HG03342 (cell line): Measurements from ENCODE around the gene TRIB2.

Experiments used
- ATAC-seq: cut with Tn5 transposase; IDR thresholded peaks from one replicate; pipeline ENCODE4 v1.9.1; 2021; ENCODE audit warnings: mild to moderate bottlenecking, moderate library complexity; ENCODE audit not compliant: unreplicated experiment

TRIB2 gene

DNA sequence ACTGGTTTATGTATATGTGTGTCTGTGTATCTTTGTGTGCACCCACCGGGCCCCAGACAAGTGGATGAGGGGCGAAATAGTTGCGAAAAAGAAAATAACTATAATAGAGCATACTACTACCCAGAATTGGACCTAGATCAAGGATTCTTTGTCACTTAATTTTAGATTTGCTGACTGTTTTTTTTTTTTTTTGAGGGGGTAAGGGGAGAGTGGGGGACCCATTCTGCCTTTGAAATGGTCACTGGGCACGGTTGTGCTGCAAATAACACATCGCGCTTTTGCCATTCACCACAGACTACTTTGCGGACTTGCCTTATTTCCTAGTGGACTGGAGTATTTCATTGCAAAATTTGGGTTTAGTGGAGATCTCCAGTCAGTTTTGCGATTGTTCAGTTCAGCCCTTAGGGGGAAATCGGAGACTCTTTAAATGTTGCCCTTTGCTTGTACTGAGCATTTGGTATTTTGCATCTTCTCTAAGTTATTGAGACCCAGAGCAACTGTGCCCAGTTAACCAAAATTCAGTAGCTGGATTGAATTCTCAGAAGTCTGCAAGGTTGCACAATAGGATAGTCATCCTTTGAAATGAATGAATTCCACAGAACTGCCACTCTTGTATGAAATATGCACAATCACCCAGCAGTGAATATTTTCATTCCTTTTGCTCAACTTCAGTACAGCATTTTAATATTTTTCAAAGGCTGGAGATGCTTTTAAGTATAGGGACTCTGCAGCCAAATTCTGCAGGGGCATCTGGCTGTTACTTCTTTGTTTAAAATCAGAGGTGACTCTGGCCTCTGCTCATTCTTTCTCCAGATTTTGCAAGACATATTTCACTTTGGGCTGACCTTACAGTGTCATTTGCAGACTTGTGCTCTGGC lies 2.9 kb downstream of the TRIB2 start:
- ATAC-seq, result no peak

DNA sequence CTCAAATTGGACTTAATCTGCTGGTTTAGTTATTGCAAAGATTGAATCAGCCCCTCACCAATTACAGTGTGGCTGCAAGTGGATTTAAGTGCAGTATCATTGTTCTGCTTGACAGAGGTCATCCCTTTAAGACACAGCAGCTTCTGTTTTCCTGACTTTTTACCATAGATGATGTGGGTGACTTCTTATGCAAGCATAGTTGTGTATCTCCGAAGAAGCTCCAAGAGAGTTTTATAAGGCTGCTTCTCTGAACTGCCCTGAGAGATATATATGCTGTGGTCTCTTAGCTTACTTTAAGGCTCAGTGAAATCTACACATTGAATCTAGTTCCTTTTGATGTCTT lies 3.5 kb downstream of the TRIB2 start:
- ATAC-seq, result no peak

DNA sequence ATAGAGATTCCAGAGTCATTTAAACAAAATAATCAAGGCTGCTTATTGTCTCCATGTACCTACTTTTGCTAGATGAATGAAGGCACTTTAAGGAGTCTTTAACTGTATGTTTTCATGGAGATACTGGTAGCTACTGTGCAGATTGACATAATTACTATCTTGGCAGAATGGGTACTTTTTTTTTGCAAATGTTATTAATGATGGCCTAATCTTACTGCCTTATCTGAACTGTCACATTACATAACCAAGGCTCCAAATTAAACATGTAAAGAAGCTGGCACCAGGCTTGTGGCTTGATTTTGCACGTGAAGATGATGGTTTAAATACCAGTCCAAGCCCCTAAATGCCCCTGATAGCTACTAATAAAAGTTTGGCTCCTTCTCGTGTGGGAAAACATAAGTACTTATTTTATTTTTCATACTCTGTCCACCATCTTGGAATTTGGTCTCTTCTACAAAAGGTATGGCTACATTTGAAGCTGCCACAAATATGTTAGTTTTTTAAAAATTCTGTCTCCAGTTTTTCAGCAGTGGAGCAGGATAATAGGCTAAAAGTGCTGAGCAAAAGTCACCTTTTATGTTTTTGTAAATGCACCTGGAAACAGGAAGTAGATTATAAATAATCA lies 4.1 kb downstream of the TRIB2 start:
- no peak for ATAC-seq

DNA sequence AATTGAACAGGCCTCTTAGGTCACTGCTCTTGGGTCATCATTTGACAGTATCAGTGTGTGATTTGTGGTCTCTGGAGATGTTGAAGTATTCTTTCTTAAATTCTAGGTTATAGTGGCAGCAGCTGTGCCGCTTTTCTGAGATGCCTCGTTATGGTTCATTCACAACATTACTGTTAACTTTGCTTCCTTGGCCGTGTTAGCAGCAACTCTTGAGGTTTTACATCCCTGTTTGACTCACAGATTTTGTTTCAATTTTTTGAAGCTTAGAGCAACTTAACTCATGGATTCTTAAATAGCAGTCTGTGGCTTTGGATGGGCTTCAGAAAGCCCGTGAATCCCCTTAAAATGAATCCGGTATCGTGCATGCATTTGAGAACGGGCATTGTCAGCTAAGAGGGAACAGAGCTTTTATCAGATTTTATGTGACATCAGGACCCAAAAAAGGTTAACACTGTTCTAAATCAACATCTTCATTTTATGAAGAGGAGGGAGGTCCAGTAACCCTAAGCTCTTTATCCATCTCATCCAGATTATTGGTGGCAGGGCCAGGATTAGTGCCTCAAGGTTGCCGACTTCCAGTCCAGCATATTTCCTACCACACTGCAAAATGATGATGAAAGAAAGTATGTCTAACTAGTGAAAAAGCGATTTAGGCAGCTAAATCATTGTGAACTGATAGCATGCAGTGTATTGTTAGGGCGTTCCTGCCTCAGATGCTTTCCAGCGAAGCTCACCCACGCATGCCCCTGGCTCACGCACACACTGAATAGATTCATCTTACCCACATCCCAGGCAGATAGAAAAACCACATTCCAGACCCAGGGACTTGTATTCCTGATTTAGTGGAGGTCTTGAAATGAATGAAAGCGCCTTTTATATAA lies 5.1 kb downstream of the TRIB2 start:
- no peak for ATAC-seq

DNA sequence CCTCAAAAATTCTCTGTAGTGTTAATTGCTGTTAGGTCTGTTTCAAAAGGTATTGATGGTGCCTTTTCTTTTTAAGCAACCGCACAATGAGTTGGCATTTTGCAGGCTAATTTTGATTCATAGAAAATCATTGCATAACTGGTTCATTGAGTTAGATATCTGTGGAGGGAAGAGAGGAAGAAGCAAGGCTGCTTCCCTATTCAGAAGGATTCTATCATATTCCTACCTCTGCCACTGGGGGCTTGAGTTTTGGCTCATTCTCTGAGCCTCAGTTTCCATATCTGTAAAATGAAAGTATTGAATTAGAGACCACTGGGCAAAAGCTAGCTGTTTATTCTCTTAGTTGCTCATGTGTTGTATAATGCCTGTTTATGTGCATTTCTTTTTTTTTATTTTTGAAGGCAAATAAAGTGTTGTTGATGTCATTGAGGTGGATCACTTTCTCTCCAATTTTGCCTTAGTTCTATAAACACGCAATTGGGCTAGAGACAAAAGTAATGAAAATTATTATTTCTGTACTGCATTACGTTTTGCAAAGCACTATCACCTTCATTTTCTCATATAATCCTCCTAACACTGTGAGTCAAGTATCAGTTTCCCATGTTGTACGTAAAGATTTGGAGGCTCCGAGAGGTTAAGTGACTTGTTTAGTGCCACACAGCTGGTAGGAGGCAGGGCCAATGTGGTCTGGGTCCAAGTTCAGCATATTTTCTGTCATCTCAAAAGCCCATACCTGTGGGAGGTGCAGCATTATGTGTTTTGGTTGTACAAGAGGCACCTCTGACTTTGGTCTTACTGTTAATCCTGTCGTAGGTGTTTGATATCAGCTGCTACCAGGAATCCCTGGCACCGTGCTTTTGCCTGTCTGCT lies 5.9 kb downstream of the TRIB2 start:
- ATAC-seq, result no peak

DNA sequence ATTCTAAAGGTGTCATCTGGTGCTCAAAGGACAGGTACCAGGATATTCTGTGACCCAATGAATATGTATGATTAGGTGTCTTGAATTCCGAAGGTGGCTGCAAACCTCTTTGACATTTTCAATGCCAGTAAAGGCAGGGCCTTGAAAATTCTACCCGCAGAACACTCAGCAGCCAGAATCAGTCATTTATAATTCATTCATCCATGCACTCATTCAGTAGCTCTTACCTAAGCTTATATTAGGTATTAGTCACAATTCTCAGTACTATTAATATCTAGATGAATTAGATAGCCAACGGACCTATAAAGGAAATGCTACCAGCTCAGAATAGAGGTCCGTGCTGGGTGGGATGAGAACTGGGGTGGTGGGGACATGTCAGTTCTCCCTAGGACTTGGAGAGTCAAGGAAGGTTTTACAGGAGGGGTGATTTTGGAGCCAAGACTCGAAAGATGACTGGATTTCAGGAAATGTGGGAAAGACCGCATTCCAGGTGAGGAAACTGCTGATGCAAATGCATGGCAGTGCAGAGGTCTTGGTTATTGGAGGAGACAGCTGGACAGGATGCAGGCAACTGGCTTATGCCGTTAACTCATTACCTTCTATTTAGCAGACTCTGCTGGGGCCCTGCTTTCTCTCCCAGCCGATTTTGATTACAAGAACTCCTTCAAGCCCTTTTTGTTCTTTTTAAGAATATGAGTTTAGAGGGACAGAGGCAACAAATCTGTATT lies 7.2 kb downstream of the TRIB2 start:
- ATAC-seq, result no peak

DNA sequence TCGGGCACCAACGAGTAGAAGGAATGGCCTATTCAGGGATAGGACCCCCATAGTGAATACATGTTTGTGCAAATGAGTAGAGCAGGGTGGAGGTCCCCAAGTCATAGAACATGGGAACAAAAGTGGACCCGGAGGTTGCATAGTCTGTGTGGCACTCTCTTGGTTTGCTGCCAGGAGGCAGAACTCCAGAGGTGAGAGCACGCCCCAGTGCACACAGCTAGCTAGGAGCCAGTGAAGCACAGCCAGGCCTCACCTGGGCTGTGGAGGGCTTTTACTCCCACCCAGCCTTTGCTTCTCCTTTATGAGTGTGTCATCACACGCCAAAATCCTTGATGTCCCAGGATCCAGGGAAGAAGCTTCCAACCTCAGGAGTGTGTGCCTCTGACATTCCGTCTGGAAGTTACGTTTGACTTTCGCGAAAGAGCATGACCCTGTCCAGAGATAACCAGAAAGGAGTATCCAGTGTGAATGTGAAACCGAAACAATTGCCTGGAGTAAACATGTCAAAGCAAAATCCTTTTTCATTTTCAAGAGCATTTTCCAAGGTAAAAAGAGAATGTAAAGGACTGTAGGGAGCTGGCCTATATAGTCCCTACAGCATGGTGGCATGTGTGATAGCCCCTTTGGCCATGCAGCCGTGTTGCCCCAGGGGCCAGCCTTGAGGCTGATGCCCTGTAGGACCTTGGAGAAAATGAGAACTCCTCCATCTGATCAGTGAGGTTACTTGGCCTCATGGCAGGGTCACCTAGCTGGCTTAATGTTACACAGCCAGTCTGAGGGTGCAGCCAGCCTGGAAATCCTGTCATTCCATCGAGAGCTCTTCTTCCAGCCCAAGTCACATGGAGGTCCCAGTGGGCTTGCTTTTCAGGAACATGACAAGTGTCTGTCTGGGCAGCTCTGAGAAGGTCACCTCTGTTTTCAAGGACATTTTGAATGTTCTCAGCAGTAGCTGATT lies 8.8 kb downstream of the TRIB2 start:
- ATAC-seq, result no peak

DNA sequence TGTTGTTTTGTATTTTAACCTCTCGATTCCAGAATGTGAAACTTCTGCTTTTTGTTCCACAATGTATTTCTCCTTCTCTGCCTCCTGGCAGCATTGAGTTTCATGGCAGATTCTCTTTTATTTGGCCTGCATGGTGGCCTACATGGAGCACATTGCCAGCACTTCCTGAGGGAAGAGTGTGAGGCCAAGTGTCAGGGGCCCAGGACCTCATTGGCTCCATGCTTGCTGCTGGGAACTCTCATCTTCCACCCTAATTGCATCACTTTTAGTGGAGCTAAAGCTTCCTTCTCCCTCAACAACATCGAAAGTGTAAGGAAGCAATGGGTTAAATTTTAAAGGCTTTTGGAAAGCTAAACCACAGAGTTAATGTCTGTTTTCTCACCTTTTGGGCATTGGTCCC lies 9.5 kb downstream of the TRIB2 start:
- ATAC-seq, result no peak

DNA sequence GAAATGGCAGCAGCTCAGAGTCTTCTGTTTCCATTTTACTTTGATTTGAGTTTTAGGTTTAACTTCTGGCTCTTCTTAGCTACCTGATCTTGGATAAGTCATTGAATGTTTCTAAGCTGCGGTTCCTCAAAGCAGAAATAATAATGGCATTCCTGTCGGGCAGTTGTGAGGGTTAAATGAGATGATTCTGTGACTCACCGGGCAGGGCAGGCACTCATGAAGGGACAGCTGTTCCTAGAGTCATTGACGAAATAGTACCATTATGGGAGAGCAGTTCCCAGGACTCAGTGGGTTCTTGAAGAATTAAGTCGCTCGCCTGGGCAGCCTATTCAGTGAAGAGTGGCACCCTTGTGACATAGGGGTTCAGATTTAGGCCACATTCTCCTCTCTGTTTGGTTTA lies 10.3 kb downstream of the TRIB2 start:
- no peak for ATAC-seq

DNA sequence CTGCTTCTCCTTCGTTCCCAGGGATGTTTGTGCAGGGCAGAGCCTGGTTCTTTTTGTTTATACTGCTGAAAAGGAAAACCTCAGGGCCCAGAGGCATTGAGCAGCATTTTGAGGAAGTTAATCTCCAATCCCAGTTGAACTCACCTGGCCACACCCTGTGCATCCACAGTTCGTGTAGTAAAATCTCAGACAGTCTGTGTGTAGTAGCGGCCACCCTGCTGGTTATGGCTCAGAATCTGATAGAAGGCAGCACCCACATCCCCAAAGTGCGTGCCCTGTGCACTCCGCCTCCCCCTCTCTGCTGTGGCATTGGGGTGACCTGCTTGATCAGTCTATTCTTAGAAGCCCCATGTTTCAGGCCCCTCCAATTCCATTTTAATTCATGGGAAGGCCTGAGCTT lies 10.9 kb downstream of the TRIB2 start:
- no peak for ATAC-seq

DNA sequence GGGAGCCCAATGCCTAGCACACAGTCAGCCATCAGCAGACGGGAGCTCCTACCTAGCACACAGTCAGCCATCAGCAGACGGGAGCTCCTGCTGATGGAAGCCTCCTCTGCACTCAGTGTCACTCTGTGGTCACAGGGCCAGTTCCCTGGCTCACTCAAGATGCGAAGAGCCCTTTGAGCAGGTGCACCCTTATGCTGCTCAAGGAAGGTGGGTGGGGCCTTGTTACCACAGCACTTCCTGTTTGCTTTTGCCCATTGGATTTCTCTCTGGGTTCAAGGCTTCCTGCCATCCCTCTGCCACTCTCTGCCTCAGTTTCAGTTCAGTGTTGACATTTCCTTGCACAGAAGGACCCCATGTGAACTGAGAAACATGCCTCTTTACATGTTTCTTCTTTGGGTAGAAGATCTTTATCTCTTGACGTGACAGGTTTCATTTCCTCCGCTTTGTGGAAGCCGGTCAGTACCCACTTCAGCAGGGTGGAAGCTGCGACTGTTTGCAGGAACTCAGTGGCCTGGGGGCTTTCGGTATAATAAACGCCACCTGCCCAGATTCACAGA lies 11.6 kb downstream of the TRIB2 start:
- ATAC-seq, result peak; percentile 91

DNA sequence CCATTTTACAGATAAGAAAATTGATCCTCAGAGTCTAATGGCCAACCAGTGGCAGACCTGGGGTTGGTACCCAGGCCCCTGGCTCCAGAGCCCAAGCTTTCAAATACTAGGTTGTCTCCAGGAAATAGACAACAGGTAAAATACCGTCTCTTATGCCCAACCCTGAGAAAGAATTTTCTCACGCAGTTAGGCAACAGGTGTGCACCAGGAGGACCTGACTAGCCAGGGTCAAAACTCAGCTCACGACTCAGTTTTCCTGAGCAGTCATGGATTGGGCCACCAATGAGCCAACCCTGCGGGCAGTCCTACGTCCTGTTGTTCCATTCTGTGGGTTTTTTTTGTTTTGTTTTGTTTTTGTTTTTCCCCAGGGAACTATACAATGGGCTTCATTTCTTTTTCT lies 13.5 kb downstream of the TRIB2 start:
- no peak for ATAC-seq

DNA sequence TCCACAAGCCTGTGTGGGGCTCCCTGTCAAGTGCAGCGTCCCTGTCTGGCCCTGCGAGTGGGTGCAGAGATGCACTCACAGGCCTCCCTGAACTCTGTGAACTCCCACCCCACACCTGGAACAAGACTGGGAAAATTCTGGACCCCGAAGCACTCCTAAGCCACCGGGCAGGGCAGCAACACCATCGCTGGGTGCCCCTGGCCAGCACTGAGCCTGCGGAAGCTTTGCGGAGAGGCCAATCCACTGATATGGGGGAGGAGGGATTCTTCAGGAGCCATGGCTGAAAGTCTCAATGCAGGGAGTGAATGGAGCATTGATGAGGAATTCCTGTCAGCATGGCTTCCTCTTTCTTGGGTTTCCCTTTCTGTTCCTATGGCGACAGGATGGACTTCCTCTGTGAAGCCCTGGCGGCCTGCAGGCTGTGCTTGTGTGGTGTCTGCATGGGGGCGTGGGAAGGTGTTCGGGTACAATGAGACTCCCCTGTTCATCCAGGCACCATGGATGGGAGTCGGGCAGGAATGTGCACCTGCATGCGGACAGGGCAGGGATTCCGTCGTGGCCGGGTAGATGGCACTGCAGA lies 15.1 kb downstream of the TRIB2 start:
- ATAC-seq, result no peak

DNA sequence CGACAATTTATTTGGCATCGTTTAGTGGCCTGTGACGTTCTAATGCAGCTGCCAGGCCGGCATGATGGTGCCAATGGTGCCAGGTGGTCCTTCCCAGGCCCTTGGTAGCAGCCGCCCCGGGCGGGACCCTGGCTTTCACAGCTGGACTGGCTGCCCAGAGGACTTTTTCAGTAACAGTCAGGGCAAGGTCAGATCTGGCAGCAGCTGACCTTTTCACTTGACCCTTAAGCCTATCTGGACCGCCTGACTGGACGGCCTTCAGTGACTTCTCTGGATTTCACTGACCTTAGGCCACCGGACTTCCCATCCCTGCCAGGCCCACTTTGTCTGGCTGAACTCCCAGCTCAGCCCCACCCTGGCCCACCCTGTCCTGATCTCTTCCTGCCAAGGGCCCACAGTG lies 15.9 kb downstream of the TRIB2 start:
- no peak for ATAC-seq

DNA sequence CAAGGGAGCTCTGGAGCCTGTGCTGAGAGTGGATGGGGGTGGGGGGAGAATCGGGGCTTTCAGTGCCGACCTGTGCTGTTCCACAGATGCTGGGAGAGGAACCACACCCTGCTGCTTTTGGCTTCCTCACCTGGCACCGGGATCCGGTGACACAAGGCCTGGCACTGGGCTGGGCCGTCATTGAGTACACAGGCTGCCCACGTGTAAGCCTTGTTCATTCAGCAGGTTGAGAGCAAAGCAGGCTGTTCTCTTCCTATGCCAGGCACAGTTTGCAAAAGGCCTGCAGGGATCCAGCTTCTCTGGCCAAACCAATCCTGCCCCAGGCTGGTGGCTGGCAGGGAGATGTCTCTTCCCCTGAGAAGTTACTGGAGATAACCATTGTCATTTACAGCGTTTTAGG lies 17.1 kb downstream of the TRIB2 start:
- no peak for ATAC-seq

DNA sequence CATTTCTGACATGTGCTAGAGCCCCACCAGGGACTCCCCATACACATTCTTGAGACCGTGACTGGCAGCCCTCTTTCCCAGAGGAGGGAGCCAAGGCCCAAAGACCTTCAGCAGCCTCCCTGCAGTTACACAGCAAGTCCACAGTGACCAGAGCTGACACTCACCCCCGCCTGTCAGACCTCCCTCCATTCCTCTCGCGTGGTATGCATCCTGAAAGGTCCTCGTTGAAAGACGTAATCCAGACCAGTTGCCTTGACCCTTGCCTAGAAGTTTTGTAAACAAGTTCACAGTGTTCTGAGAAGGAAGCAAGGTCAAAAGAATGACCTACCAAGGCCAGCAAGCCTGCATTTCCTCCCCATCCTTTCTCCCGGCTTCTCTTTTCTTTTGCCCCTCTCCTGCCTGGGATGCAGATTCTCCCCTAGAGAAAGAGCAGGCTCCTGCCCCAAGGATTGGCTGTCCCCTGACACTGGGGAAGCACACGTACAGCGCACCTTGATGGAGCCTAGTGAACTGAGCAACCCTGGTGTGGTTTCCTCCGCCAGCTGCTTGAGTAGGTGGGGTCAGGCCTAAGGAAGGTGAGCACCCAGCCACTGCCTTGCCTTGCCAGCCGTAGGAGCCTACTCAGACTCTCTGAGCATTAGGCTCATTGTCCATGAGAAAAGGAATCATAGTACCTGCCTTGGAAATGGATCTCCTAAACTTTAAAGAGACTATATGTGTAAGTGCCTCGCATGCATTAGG lies 18.3 kb downstream of the TRIB2 start:
- no peak for ATAC-seq

DNA sequence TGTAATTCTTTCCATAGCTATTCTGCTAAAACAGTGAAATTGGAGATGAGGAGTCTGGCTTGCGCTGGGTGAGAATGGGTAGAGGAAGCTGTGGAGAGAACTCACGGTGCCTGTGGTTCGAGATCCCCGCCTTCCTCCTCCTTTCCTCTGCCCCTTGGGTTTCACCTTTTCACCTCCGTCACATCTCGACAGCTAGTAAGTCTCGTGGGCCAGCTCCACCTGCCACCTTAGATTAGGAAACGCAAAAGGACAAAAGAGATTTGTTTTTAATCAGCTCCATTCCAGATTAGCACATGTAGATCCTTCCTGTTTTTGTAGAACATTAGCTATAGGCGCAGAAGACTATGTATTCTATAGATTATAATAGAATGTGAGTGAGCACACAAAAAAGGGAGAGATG lies 20.6 kb downstream of the TRIB2 start:
- ATAC-seq, result no peak
